Germinal center (tissue), 1 donor: ENCODE results near the gene CWH43.
"Not testable (repeated sequence)": the region's sequence is repeated elsewhere in the genome, so short reads cannot be mapped to it uniquely, and the experiment has no call there.

Experiments
- DNase-seq: peaks from one replicate; pipeline ENCODE4 v3.0.0; 2012; ENCODE audit warnings: mixed read lengths, low spot score

Gene CWH43

DNA sequence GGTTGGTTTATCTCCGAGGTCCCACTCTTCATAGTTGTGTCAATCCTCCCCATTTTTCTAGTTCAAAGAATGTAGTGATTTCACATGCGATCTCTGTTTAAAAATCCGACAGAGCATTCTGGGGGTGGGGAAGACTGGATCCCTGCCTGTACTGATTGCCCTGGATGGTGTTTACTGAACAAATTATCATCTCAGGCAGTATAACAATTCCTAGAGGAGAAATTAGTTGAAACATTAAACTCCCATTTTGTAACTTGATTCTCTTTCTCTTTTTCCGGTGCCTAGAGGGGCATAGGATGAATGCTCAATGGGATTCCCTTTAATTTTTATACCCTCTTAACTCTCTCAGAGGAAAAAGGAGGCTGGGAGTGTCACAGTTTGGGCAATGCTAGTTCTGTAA lies 10.0 kb upstream of the CWH43 start:
- DNase-seq: no peak

GRCh38 chr4:48979914-48980579 lies 6.0 kb upstream of the CWH43 start:
- DNase-seq: no peak

GRCh38 chr4:48984005-48984404 lies 2.1 kb upstream of the CWH43 start:
- not testable (repeated sequence) for DNase-seq

- DNase-seq: no peak
These were observed 486 bp upstream of the CWH43 start for GRCh38 chr4:48985602-48985975.

- no peak for DNase-seq
These were observed 634 bp downstream of the CWH43 start for GRCh38 chr4:48986654-48987164.

DNA sequence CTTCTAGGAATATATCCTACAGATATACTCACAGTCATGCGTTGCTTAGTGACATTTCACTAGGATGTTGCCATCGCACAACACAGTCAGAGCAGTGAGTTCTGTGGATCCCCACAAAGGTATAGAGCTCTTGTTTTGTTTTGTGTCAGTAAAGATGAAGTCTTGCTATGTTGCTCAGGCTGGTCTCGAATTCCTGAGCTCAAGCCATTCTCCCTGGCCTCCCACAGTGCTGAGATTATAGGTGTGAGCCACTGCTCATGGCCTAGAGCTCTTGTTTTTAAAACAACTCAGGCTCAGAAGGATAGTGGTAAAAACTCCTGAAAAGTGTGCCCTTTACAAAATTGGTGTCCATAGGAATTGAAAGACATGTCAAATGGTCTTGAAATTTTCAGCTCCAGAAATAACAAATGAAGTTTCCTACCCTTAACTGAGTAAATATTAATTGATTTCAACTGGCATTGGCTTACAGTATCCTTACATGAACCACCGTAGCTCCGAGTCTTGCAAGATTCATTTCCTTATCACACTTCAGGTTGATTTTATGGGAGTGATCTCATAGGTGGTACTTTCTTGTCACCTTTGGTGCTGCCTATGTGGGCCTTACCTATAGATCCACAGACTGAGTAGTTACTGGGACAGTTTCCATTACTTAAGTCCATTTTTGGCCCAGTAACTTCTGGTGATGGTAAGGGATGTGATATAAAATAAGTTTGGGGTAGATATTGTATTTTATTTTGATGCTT lies 3.6 kb downstream of the CWH43 start:
- no peak for DNase-seq

- no peak for DNase-seq
These were observed 5.3 kb downstream of the CWH43 start for GRCh38 chr4:48991357-48991756.

- DNase-seq: no peak
These were observed 11.9 kb downstream of the CWH43 start for GRCh38 chr4:48997962-48998361.

DNA sequence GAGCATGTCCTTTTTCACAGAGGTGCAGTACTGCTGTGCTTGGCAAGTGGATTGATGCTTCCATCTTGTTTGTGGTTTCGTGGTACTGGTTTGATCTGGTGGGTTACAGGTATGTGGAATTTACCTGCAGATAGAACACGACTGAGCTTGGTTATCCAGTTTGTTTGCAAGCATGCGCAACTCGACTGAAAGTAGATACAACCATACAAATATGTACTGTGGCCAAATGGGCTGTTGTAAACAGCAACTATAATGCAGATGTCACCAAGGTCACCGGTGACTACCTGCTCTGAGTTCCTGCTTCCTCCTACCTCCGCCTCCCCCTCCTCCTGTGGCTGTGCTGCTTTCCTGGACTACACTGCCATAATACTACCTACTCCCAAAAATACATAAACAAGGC lies 12.4 kb downstream of the CWH43 start:
- DNase-seq: no peak

DNA sequence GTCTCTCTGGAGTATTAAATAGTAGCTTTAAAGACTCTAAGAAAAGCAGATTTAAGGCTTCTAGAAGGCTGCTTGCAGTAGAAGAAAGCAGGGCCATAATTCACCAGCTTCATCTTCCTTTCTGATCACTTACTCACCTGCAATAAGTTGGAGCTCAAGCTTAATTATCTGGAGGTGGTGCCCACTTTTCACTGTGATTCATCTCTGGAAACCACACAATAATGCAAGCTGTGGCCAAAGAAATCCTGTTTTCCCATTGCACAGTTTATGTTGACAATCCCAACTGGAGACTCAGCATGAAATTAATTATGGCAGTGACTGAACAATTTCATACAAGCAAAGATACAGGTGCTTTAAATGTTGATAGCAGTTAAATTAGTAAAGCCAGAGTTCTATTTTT lies 14.7 kb downstream of the CWH43 start:
- no peak for DNase-seq

- DNase-seq: no peak
These were observed 16.9 kb downstream of the CWH43 start for GRCh38 chr4:49002931-49003330.

- no peak for DNase-seq
These were observed 32.7 kb downstream of the CWH43 start for GRCh38 chr4:49018718-49019295.

DNA sequence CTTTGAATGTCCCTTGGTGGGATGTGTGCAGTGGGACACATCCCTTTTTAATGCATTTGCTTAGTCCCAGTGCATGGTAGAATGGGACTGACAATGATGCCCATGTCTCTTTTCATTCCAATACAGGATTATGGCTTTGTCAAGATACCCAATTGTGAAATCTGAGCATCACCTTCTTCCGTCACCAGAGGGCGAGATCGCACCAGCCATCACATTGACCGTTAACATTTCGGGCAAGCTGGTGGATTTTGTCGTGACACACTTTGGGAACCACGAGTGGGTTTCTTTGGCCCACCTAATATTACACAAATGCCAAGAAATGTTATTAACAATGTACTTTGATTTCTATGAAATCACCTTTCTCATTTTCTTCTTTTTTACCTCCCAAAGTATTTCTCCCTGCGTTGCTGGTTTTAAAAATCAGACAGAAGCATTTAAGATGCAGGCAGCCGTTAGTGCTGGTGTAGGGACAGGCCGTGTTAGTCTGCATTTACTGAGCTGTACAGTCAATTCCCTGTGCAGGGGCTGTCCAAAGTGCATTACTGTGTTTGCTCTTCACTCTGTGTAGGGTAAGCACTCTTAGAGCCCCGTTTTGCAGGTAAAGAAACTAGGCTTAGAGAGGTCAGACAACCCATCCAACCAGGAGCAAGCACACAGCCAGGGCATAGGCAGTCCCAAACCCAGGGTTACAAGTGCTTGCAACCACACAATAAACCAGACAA lies 46.5 kb downstream of the CWH43 start:
- no peak for DNase-seq

GRCh38 chr4:49036528-49036927 lies 50.5 kb downstream of the CWH43 start:
- no peak for DNase-seq

GRCh38 chr4:49044270-49044669 lies 58.2 kb downstream of the CWH43 start:
- DNase-seq: no peak

GRCh38 chr4:49058306-49058705 lies 72.2 kb downstream of the CWH43 start:
- DNase-seq: no peak

DNA sequence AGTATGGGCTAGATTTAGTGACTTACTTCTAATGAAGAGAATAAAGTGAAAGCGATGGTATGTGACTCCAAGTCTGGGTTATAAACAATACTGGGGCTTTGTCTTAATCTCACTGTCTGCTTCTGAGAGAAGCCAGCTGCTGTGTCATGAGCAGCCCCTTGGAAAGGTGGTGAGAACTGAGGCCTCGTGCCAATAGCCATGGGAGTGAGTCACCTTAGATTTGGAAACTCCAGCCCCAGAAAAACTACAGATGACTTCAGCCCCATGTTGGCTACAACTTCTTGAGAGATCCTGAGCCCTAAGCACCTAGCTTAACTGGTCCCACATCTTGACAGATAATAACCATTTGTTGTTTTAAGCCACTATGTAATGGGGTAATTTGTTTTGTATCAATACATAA lies 77.6 kb downstream of the CWH43 start:
- DNase-seq: no peak

GRCh38 chr4:49072196-49072595 lies 86.1 kb downstream of the CWH43 start:
- not testable (repeated sequence) for DNase-seq

- DNase-seq: not testable (repeated sequence)
These were observed 105.8 kb downstream of the CWH43 start for GRCh38 chr4:49091883-49092282.

- DNase-seq: not testable (repeated sequence)
These were observed 106.6 kb downstream of the CWH43 start for GRCh38 chr4:49092608-49093135.

- not testable (repeated sequence) for DNase-seq
These were observed 110.1 kb downstream of the CWH43 start for GRCh38 chr4:49096215-49096614.

- DNase-seq: not testable (repeated sequence)
These were observed 110.6 kb downstream of the CWH43 start for GRCh38 chr4:49096627-49097026.
